Parathyroid adenoma (tissue), 2 donors: ENCODE results near the gene CTNND2.

ENCODE experiments used
- H2AFZ ChIP-seq: fragments of 300-600 bp; sonication (generic); one replicate; pipeline ENCODE4 v1.7.0; 2017; ENCODE audit warnings: antibody characterized with exemption, mild to moderate bottlenecking
- H3K27ac ChIP-seq: fragments of 300-600 bp; sonication (generic); one replicate; pipeline ENCODE4 v1.7.0; 2017
- H3K27me3 ChIP-seq: fragments of 300-600 bp; sonication (generic); one replicate; pipeline ENCODE4 v1.7.0; 2017; ENCODE audit warnings: low read length; ENCODE audit not compliant: control insufficient read depth, insufficient read depth
- H3K36me3 ChIP-seq: fragments of 300-600 bp; sonication (generic); one replicate; pipeline ENCODE4 v1.7.0; 2017; ENCODE audit warnings: low read length; ENCODE audit not compliant: control insufficient read depth, insufficient read depth
- H3K4me1 ChIP-seq: fragments of 300-600 bp; sonication (generic); one replicate; pipeline ENCODE4 v1.7.0; 2017; ENCODE audit warnings: control low read depth
- H3K4me2 ChIP-seq: fragments of 300-600 bp; sonication (generic); one replicate; pipeline ENCODE4 v1.7.0; 2017; ENCODE audit warnings: low read length
- H3K4me3 ChIP-seq: fragments of 300-600 bp; sonication (generic); one replicate; pipeline ENCODE4 v1.7.0; 2017; ENCODE audit warnings: low read depth, low read length
- H3K79me2 ChIP-seq: fragments of 300-600 bp; sonication (generic); one replicate; pipeline ENCODE4 v1.7.0; 2017; ENCODE audit warnings: control low read depth
- H3K9ac ChIP-seq: fragments of 300-600 bp; sonication (generic); one replicate; pipeline ENCODE4 v1.7.0; 2017; ENCODE audit warnings: mild to moderate bottlenecking
- H3K9me3 ChIP-seq: fragments of 300-600 bp; sonication (generic); one replicate; pipeline ENCODE4 v1.7.0; 2017; ENCODE audit warnings: low read length; ENCODE audit not compliant: control insufficient read depth
- CTCF ChIP-seq: fragments of 300-600 bp; sonication (generic); IDR thresholded peaks from one replicate; pipeline ENCODE4 v1.7.0; 2017; ENCODE audit warnings: antibody characterized with exemption, mild to moderate bottlenecking
- donor health status: primary hyperparathyroidism.

The CTNND2 gene

DNA sequence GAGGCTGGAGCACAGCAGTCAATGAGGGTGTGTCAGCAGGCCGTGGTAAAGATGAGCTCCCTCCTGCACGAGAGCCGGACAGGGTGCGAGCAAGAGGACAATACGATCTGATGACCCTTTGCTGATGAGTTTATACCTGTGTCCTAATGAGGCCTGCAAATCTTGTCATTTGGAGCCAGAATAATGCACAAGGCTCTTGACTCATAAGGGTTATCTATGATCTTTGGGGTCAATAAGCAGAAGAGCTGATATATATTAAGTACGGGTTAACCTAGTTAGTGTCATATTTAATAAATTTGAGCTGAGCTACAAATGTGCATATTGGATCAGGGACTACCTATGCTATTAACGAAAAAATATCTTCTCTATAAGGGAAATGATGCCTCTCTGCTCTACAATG lies 46.9 kb downstream of the CTNND2 start:
- H3K27ac ChIP-seq, result no peak overlapping the region
- H3K9me3 ChIP-seq, result no peaks in the 10 kb centered on the region
- H3K79me2 ChIP-seq, result no peaks in the 10 kb centered on the region
- H3K4me1 ChIP-seq, result no peaks in the 10 kb centered on the region
- H3K36me3 ChIP-seq, result no peaks in the 10 kb centered on the region
- H3K4me3 ChIP-seq, result no peak overlapping the region
- H3K4me2 ChIP-seq, result no peak overlapping the region
- H3K27me3 ChIP-seq, result no peaks in the 10 kb centered on the region
- no peak for TF ChIP-seq CTCF
- H2AFZ ChIP-seq, result no peak overlapping the region
- no peak overlapping the region for H3K9ac ChIP-seq

DNA sequence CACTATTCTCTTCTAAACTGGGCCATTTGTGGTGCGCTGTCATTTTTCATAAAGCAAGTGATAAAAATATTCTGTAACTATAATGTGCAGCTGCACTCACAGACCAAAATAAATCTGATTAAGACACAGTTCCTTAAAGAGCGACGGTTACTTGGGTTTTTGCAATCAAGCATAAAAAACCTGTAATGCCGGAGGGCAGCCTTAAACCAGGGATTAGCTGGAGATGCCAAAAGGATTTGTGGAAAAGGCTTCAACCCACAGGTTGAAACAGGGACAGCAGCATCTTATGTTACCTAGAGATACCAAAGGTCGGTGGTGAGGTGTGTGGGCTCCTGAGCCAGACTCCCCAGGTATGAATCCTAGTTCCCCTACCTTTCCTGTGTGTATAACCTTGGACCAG lies 49.3 kb downstream of the CTNND2 start:
- no peak overlapping the region for H3K9ac ChIP-seq
- H3K27me3 ChIP-seq, result no peaks in the 10 kb centered on the region
- no peak overlapping the region for H2AFZ ChIP-seq
- no peaks in the 10 kb centered on the region for H3K36me3 ChIP-seq
- H3K9me3 ChIP-seq, result no peaks in the 10 kb centered on the region
- no peaks in the 10 kb centered on the region for H3K79me2 ChIP-seq
- no peak for TF ChIP-seq CTCF
- no peak overlapping the region for H3K27ac ChIP-seq
- H3K4me3 ChIP-seq, result no peak overlapping the region
- no peaks in the 10 kb centered on the region for H3K4me1 ChIP-seq
- no peak overlapping the region for H3K4me2 ChIP-seq

DNA sequence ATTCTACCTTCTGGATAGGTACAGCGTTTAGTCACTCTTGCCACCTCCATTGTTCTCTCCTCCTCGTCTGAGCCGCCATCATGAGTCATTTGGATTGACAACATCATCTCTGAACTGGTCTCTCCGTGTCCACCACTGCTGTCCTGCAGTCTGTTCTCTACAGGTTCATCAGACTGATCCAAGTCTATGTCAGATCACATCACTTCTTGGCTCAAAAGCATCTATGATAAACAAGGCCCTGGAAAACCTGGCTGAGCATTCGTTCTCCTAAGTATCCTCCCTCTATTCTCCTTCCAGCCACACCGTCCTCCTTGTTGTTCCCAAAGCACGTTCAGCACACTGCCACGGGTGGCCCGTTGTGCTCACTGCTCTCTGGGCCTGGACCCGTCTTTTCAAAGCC lies 50.5 kb downstream of the CTNND2 start:
- no peak overlapping the region for H3K9ac ChIP-seq
- no peak overlapping the region for H2AFZ ChIP-seq
- no peaks in the 10 kb centered on the region for H3K9me3 ChIP-seq
- no peak overlapping the region for H3K27ac ChIP-seq
- H3K27me3 ChIP-seq, result no peaks in the 10 kb centered on the region
- no peaks in the 10 kb centered on the region for H3K36me3 ChIP-seq
- no peaks in the 10 kb centered on the region for H3K79me2 ChIP-seq
- no peak for TF ChIP-seq CTCF
- no peak overlapping the region for H3K4me2 ChIP-seq
- H3K4me3 ChIP-seq, result no peak overlapping the region
- H3K4me1 ChIP-seq, result no peaks in the 10 kb centered on the region

DNA sequence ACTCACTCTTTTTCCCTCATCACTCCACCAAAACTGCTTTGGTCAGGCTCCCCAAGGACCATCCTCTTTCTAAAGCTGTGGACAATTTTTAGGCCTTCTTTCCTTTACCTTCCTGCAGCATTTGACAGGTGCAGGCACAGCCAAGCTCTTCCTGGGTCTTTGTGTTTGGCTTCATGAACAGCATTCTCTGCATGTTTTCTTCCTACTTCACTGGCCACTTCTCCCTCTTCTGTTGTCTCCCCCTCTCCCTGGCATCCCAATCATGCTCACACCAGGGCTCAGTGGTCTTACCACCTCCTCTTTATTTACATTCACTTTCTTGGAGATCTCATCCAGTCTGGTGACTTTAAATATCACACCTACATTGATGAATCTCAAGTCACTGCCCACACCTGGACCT lies 51.1 kb downstream of the CTNND2 start:
- Histone ChIP-seq H3K4me3 (no peak overlapping the region), H3K9me3 (no peaks in the 10 kb centered on the region), H3K4me1 (no peaks in the 10 kb centered on the region), H3K79me2 (no peaks in the 10 kb centered on the region), H2AFZ (no peak overlapping the region), H3K4me2 (no peak overlapping the region), H3K36me3 (no peaks in the 10 kb centered on the region), H3K27me3 (no peaks in the 10 kb centered on the region), H3K27ac (no peak overlapping the region), H3K9ac (no peak overlapping the region)
- no peak for TF ChIP-seq CTCF

DNA sequence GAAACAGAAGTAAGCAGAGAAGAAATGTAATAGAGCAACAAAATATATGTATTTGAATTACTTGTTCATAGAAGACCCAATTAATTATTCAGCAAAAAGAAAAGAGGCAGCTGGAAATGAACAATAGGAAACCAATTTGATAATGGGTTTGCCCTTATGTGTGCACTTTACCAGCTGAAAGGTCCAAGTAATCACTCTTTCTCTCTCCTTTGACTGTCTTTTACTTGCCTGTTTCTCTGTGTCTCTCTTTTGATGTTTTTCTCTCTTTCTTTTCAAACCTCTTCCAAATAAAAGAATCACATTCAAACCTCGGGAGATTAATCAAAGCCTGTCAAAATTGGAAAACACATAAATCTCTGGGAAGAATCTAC lies 51.5 kb downstream of the CTNND2 start:
- Histone ChIP-seq H3K9me3 (no peaks in the 10 kb centered on the region), H3K27ac (no peak overlapping the region), H3K4me2 (no peak overlapping the region), H3K27me3 (no peaks in the 10 kb centered on the region), H3K36me3 (no peaks in the 10 kb centered on the region), H3K9ac (no peak overlapping the region), H3K79me2 (no peaks in the 10 kb centered on the region), H2AFZ (no peak overlapping the region), H3K4me3 (no peak overlapping the region), H3K4me1 (no peaks in the 10 kb centered on the region)
- no peak for TF ChIP-seq CTCF
